Subcutaneous adipose tissue (tissue), 4 donors: ENCODE measurements around the gene DNAJA4. TPM values are rescaled to one million over a fixed set of nuclear protein-coding genes. Genes with fewer than 3 reads are reported as not detected.

Source experiments
- total RNA-seq, 4 donors: library from RNA; depleted of rRNA; stranded (reverse); fragments of >200 nt; gene quantifications; one replicate each; pipeline ENCODE4 v1.1.0, GENCODE V29; 2016
- TF ChIP-seq, protein P1 (sequence below): fragments of 450-650 bp; IDR thresholded peaks from one replicate; pipeline ENCODE4 v1.5.1; 2016; ENCODE audit warnings: low read depth, mild to moderate bottlenecking, control low read depth, antibody characterized with exemption, moderate library complexity

The DNAJA4 gene
- total RNA-seq, 4 donors from 2014 or later, result 14.3 to 22.8 (median 17.7) TPM

DNA sequence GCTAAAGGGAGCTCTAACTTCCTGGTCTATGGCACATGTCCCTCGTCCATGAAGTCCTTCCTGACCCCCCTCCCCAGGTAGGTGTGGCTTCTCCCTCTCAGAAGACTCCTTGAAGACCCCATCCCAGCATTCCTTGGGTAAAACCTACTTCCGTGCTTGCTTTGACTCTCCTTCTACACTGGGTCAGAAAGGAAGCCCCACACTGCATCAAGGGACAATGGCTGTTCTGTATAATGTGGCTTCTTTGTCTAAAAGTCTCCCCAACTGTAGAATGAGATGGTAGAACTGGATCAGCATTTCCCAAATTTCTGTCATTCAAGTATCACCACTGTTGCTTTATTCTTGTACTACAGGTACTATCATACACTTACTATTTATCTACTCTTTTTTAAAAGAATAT, 3.9 kb upstream of the DNAJA4 start:
- TF ChIP-seq, protein P1, sequence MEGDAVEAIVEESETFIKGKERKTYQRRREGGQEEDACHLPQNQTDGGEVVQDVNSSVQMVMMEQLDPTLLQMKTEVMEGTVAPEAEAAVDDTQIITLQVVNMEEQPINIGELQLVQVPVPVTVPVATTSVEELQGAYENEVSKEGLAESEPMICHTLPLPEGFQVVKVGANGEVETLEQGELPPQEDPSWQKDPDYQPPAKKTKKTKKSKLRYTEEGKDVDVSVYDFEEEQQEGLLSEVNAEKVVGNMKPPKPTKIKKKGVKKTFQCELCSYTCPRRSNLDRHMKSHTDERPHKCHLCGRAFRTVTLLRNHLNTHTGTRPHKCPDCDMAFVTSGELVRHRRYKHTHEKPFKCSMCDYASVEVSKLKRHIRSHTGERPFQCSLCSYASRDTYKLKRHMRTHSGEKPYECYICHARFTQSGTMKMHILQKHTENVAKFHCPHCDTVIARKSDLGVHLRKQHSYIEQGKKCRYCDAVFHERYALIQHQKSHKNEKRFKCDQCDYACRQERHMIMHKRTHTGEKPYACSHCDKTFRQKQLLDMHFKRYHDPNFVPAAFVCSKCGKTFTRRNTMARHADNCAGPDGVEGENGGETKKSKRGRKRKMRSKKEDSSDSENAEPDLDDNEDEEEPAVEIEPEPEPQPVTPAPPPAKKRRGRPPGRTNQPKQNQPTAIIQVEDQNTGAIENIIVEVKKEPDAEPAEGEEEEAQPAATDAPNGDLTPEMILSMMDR, result no peak

GRCh38 chr15:78261062-78261461, 3.3 kb upstream of the DNAJA4 start:
- TF ChIP-seq, protein P1, result no peak

DNA sequence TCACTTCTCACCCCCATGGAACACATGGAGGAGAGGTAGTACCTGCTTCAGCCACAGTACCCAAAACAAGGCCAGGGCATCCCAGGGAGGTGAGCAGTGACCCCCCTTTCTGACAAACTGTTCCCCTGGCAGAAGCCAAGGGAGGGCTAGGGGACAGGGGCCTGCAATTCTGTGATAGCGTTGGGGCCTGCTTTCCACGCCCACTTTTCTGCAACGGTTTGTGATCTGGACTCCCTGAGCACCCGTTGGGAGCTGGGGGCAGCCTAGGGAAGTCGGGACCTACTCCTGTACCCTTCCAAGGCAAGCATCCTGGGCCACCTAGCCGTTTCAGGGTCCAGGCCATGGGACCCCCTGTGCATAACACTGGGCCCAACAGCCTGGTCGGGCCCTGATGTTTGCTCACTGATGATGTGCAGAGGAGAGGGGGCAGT, 996 bp upstream of the DNAJA4 start:
- TF ChIP-seq, protein P1, result no peak

GRCh38 chr15:78263907-78264303, 457 bp upstream of the DNAJA4 start:
- TF ChIP-seq, protein P1, result no peak

GRCh38 chr15:78265137-78265460, 737 bp downstream of the DNAJA4 start:
- TF ChIP-seq, protein P1, result no peak

DNA sequence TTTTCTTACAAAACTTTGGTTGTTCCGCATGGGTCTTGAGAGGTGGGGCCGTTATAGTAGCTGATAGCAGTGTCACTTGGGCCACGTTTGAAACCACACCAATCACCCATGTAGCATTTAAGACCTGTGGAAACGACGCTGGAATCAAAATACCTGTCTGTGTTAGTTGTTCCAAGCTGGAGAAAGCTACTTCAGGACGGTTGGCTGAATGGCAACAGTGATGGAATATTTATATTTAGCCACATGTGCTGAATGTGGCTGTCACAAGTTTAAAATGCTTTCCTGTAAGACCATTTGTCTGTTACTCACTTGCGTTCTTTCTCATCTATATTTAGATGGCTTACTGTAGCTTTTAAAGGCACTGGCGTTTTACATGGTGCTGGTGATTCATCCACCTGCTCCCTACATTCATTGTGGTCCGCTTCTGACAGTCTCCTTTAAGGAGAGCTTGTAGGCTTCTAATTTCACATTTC, 1.4 kb downstream of the DNAJA4 start:
- TF ChIP-seq, protein P1, result no peak

- TF ChIP-seq, protein P1, result no peak
Observed at GRCh38 chr15:78266229-78266628, 1.9 kb downstream of the DNAJA4 start.
